ENCODE results near the gene SSUH2. TPM values are rescaled to one million over a fixed set of nuclear protein-coding genes. Genes with fewer than 3 reads are reported as not detected.
"Not testable (repeated sequence)": the region's sequence is repeated elsewhere in the genome, so short reads cannot be mapped to it uniquely, and the experiment has no call there.

SSUH2 gene
- total and polyA plus RNA-seq, 4 donors, result 0.79 to 2.3 (median 1.2) TPM

DNA sequence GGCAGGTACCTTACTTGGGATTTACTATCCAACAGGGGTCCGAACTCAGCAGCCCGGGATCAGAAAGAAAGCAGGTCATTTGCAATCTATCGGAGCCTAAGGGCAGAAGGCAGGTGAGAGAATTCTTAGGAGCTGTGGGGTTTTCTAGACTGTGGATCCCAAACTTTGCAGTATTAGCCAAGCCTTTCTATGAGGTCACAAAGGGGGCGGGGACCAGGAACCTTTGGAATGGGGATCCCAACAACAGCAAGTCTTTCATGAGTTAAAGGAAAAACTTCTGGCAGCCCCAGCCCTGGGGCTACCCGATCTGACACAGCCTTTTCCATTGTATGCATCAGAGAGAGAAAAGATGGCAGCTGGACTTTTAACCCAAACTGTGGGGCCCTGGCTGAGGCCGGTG, 32.7 kb upstream of the SSUH2 start:
- H3K36me3 ChIP-seq (ENCODE audit: control insufficient read depth, insufficient read depth, low read length); DNase-seq (ENCODE audit: low read depth in 4 of 6, low spot score in 6 of 6); H3K27me3 ChIP-seq (ENCODE audit: control insufficient read depth, insufficient read depth, low read length); H3K27ac ChIP-seq (ENCODE audit: low read depth, low read length); H3K4me3 ChIP-seq (ENCODE audit: low read depth, low read length); H3K9me3 ChIP-seq (ENCODE audit: control insufficient read depth, insufficient read depth, low read length): not testable (repeated sequence)
- WGBS (ENCODE audit: insufficient coverage), result 92% methylated on average over 4 of the region's 6 CpGs
- H3K4me1 ChIP-seq (ENCODE audit: control insufficient read depth, insufficient read depth, low read length), result peaks cover 14% of the 10 kb centered on the region

- WGBS (ENCODE audit: insufficient coverage), result 73% methylated on average over 7 of the region's 7 CpGs
- not testable (repeated sequence) for H3K4me3 ChIP-seq (ENCODE audit: low read depth, low read length); DNase-seq (ENCODE audit: low read depth in 4 of 6, low spot score in 6 of 6); H3K36me3 ChIP-seq (ENCODE audit: control insufficient read depth, insufficient read depth, low read length); H3K9me3 ChIP-seq (ENCODE audit: control insufficient read depth, insufficient read depth, low read length); H3K27me3 ChIP-seq (ENCODE audit: control insufficient read depth, insufficient read depth, low read length); H3K27ac ChIP-seq (ENCODE audit: low read depth, low read length); H3K4me1 ChIP-seq (ENCODE audit: control insufficient read depth, insufficient read depth, low read length)
These were observed 31.0 kb upstream of the SSUH2 start for GRCh38 chr3:8675591-8675990.

DNA sequence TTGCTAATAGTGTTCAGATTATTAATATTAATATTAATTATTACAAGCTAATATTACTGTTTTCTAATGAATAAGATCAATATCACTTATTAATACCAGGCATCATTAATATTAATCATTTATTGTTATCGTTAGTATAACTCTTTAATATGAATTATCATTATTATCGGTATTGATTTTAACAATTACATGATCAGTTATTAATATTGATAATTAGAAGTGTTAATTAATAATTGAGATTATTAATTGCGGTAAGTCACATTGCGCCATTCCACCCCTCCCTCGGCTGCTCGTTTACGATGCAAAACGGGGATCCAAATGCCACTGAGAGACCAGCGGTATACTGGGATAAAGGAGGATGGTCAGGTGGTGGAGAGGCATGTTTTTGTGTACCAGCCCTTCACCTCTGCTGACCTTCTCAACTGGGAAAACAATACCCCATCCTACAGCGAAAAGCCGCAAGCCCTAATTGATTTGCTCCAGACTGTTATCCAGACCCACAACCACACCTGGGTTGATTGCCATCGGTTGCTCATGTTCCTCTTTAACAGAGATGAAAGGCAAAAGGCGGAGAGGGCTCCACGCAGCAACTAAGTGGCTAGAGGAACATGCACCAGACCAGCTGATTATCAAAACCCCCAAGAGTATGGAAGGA, 28.6 kb upstream of the SSUH2 start:
- H3K27ac ChIP-seq (ENCODE audit: low read depth, low read length), result no peak overlapping the region
- WGBS (ENCODE audit: insufficient coverage), result 95% methylated on average over 8 of the region's 14 CpGs
- H3K9me3 ChIP-seq (ENCODE audit: control insufficient read depth, insufficient read depth, low read length), result no peaks in the 10 kb centered on the region
- no peak for DNase-seq (ENCODE audit: low read depth in 4 of 6, low spot score in 6 of 6)
- peaks cover 3% of the 10 kb centered on the region for H3K4me1 ChIP-seq (ENCODE audit: control insufficient read depth, insufficient read depth, low read length)
- no peaks in the 10 kb centered on the region for H3K36me3 ChIP-seq (ENCODE audit: control insufficient read depth, insufficient read depth, low read length)
- H3K4me3 ChIP-seq (ENCODE audit: low read depth, low read length), result no peak overlapping the region
- H3K27me3 ChIP-seq (ENCODE audit: control insufficient read depth, insufficient read depth, low read length), result no peaks in the 10 kb centered on the region

- Histone ChIP-seq H3K4me3 (ENCODE audit: low read depth, low read length) (no peak overlapping the region), H3K27ac (ENCODE audit: low read depth, low read length) (no peak overlapping the region), H3K27me3 (ENCODE audit: control insufficient read depth, insufficient read depth, low read length) (no peaks in the 10 kb centered on the region), H3K4me1 (ENCODE audit: control insufficient read depth, insufficient read depth, low read length) (peaks cover 3% of the 10 kb centered on the region), H3K36me3 (ENCODE audit: control insufficient read depth, insufficient read depth, low read length) (no peaks in the 10 kb centered on the region), H3K9me3 (ENCODE audit: control insufficient read depth, insufficient read depth, low read length) (no peaks in the 10 kb centered on the region)
- no peak for DNase-seq (ENCODE audit: low read depth in 4 of 6, low spot score in 6 of 6)
- WGBS (ENCODE audit: insufficient coverage), result no CpG with 5 or more reads among the region's 2 CpGs
These were observed 24.4 kb upstream of the SSUH2 start for GRCh38 chr3:8669019-8669418.

DNA sequence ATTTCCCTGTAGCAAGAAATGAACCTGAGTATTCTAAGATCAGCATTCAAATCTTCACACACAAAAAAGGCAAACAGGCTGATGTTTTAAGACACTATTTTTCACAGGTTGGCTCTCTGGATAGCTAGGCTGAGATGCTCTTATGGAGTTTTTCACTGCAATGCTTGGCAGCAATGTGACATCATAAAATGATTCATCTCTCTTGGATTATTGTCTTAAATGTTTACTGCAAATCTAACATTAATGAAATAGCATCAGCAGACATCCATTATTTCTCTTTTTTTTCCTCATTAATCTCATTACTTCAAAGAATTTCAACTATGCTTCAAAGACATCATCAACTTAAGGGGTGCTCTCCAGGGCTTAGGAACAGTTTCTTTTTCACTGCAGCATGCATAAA, 23.6 kb upstream of the SSUH2 start:
- no peaks in the 10 kb centered on the region for H3K9me3 ChIP-seq (ENCODE audit: control insufficient read depth, insufficient read depth, low read length)
- no peak overlapping the region for H3K27ac ChIP-seq (ENCODE audit: low read depth, low read length)
- no peak overlapping the region for H3K4me3 ChIP-seq (ENCODE audit: low read depth, low read length)
- H3K27me3 ChIP-seq (ENCODE audit: control insufficient read depth, insufficient read depth, low read length), result no peaks in the 10 kb centered on the region
- H3K36me3 ChIP-seq (ENCODE audit: control insufficient read depth, insufficient read depth, low read length), result no peaks in the 10 kb centered on the region
- no peak for DNase-seq (ENCODE audit: low read depth in 4 of 6, low spot score in 6 of 6)
- H3K4me1 ChIP-seq (ENCODE audit: control insufficient read depth, insufficient read depth, low read length), result peaks cover 6% of the 10 kb centered on the region

DNA sequence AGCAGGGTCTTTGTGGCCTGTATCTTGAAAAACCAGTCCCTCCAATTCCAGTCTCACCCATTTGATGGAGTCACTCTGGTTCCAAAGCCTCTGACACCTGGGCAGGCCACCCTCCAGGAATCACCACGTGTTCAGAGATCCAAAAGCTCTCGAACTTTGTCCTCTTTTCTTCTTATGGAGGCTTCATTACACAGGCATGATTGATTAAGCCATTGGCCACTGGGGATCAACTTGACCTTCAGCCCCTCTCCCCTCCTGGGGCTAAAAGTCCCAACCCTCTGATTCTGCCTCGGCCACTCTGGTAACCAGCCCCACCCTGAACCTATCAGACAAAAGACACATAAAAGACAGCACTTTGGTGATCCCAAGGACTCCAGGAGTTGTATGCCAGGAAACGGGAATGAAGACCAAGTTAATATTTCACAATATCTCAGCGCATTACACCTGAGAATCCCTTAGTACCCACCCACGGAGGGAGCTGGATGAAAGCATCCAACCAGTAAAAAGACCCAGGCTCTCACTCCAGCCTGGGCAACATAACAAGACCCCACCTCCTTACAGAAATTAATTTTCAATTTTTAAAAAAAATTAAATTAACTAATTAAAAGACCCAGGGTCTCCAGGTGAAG, 23.0 kb upstream of the SSUH2 start:
- no peak overlapping the region for H3K27ac ChIP-seq (ENCODE audit: low read depth, low read length)
- H3K9me3 ChIP-seq (ENCODE audit: control insufficient read depth, insufficient read depth, low read length), result no peaks in the 10 kb centered on the region
- H3K4me1 ChIP-seq (ENCODE audit: control insufficient read depth, insufficient read depth, low read length), result peaks cover 6% of the 10 kb centered on the region
- no peaks in the 10 kb centered on the region for H3K27me3 ChIP-seq (ENCODE audit: control insufficient read depth, insufficient read depth, low read length)
- DNase-seq (ENCODE audit: low read depth in 4 of 6, low spot score in 6 of 6), result no peak
- H3K4me3 ChIP-seq (ENCODE audit: low read depth, low read length), result no peak overlapping the region
- 74% methylated on average over 5 of the region's 6 CpGs for WGBS (ENCODE audit: insufficient coverage)
- H3K36me3 ChIP-seq (ENCODE audit: control insufficient read depth, insufficient read depth, low read length), result no peaks in the 10 kb centered on the region

- Histone ChIP-seq H3K27me3 (ENCODE audit: control insufficient read depth, insufficient read depth, low read length) (no peaks in the 10 kb centered on the region), H3K9me3 (ENCODE audit: control insufficient read depth, insufficient read depth, low read length) (no peaks in the 10 kb centered on the region), H3K27ac (ENCODE audit: low read depth, low read length) (no peak overlapping the region), H3K4me3 (ENCODE audit: low read depth, low read length) (no peak overlapping the region), H3K4me1 (ENCODE audit: control insufficient read depth, insufficient read depth, low read length) (peaks cover 9% of the 10 kb centered on the region), H3K36me3 (ENCODE audit: control insufficient read depth, insufficient read depth, low read length) (no peaks in the 10 kb centered on the region)
- no peak for DNase-seq (ENCODE audit: low read depth in 4 of 6, low spot score in 6 of 6)
- no CpG with 5 or more reads among the region's 4 CpGs for WGBS (ENCODE audit: insufficient coverage)
These were observed 20.9 kb upstream of the SSUH2 start for GRCh38 chr3:8665407-8665896.

DNA sequence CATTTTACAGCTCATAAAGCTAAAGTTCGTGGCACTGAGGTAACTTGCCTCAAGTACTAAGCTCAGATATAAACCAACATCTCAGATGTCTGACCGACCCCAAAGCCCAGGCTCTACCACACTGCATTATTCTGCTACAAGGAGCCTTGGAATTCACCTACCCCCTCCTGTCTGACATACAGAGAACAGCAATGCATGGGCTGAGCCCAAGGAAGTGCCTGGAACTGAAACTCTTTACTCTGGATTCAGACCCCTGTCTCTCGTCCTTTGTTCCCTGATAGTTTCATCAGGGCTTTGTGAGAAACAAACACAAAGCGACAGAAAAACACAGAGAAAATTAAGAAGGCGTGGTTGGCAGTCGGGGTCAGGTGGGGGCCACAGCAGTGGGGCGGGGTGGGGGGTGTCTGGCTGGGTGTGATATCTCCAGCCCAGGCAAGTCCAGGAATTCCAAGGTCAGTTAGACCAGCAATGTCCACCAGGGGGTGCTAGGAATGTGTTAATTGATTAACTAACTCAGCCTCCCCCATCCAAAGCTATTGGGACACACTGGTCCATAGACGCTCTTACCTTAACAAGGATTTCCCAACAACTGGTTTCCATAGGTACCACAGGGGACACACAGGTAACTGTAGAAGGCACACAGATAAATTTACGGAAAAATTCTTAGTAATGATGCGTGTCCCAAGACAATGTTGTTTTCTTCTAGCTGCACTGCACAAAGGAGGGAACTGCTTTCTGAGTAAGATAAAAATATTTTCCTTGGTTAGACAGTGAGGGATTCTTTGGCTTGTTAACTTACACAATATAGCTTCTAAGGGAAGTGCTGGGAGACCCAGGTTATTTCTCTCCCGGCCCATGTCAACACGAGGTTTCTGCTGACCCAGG, 18.8 kb upstream of the SSUH2 start:
- DNase-seq (ENCODE audit: low read depth in 4 of 6, low spot score in 6 of 6), result peak in 5 of 6 donors; percentile 39 to 82 (median 53)
- WGBS (ENCODE audit: insufficient coverage), result 63% methylated on average over 6 of the region's 12 CpGs
- H3K4me1 ChIP-seq (ENCODE audit: control insufficient read depth, insufficient read depth, low read length), result peaks cover 19% of the 10 kb centered on the region
- H3K36me3 ChIP-seq (ENCODE audit: control insufficient read depth, insufficient read depth, low read length), result no peaks in the 10 kb centered on the region
- H3K27me3 ChIP-seq (ENCODE audit: control insufficient read depth, insufficient read depth, low read length), result no peaks in the 10 kb centered on the region
- no peaks in the 10 kb centered on the region for H3K9me3 ChIP-seq (ENCODE audit: control insufficient read depth, insufficient read depth, low read length)
- H3K4me3 ChIP-seq (ENCODE audit: low read depth, low read length), result no peak overlapping the region
- H3K27ac ChIP-seq (ENCODE audit: low read depth, low read length), result no peak overlapping the region

DNA sequence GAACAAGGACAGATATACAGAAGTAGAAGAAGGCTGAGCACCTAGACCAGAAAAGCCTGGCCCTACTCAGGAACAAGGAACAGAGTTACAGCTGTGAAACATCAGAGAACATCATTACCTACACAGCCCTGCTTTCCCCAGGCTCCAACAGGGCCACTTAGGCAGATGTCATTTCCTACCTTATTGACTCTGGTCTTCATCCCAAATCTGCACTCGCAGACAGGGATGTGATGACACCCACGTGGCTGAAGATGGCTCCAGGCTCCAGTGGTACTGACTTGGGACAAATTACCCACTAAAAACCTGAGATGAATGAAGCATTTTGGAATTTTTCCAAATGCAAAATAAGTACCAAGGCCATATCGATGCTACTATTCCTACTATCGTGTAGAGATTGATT, 18.0 kb upstream of the SSUH2 start:
- no peak overlapping the region for H3K27ac ChIP-seq (ENCODE audit: low read depth, low read length)
- H3K36me3 ChIP-seq (ENCODE audit: control insufficient read depth, insufficient read depth, low read length), result no peaks in the 10 kb centered on the region
- H3K4me1 ChIP-seq (ENCODE audit: control insufficient read depth, insufficient read depth, low read length), result peaks cover 28% of the 10 kb centered on the region
- H3K9me3 ChIP-seq (ENCODE audit: control insufficient read depth, insufficient read depth, low read length), result no peaks in the 10 kb centered on the region
- DNase-seq (ENCODE audit: low read depth in 4 of 6, low spot score in 6 of 6), result no peak
- H3K4me3 ChIP-seq (ENCODE audit: low read depth, low read length), result no peak overlapping the region
- H3K27me3 ChIP-seq (ENCODE audit: control insufficient read depth, insufficient read depth, low read length), result no peaks in the 10 kb centered on the region
- 57% methylated on average over 4 of the region's 4 CpGs for WGBS (ENCODE audit: insufficient coverage)
